ENCODE data around the gene KCNMB1.

KCNMB1 gene

DNA sequence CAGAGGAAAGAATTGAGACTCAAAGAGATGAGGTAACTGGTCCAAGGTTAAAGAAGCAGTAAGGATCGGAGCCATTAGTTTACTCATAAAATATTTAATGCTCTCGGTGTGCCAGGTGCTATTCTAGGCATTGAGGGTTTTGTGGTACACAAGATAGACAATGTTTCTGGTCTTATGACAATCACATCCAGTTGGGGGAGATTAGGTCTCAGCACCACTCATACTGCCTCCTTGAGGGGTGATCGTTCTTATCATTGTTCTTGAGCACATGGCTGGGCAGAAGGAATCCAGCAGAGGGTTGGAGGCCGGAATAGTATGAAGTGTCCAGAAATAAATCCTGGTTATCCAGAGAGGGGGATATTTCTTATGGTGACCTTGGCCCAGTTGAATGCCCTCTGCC, 50.9 kb downstream of the KCNMB1 start:
- Histone ChIP-seq H3K36me3 (replicated peaks) (no peaks in the 10 kb centered on the region), H3K27me3 (ENCODE audit: low read depth) (peaks cover 3% of the 10 kb centered on the region; the same call in 1 of the 2 replicates), H3K4me3 (no peak overlapping the region), H3K9me3 (no peaks in the 10 kb centered on the region), H3K4me1 (no peaks in the 10 kb centered on the region)
- in situ Hi-C loops (cut with MboI; ENCODE audit: low sequenced_read_pairs) = no loop called here
- no peak for DNase-seq (ENCODE audit: low spot score in 2 of 2)

DNA sequence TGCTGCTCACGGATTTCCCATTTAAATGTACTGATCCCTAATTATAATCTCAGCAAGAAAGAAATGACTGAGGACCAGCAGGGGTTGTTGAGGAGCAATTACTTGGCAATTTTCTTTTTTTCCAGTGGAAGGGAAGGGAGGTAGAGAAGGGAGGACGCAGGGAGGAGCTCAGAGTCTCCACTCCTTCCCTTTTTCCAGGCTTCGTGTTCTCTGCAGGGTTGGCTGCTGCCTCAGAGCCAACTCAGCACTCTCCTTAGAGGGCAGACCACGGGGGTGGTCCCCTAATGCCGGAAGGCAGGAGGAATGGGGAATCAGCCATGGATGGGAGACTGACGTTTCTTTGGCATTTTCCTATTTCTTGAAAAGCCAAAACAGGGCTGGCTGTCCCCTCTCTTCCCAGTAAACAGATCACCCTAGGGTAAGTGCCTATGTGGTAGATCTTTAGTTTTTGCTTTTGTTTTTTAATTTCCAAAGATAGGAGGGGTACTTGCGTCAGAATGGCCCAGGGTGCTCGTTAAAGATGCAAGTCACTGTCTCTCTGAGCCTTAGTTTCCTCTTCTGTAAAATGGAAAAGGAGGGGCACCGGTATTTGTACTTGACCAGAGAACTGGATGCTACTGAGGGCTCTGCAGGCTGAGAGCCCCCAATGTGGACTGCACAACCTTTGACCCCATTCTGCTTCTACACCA, 52.0 kb downstream of the KCNMB1 start:
- no peaks in the 10 kb centered on the region for H3K36me3 ChIP-seq (replicated peaks)
- no peaks in the 10 kb centered on the region for H3K9me3 ChIP-seq
- no peak for DNase-seq (ENCODE audit: low spot score in 2 of 2)
- no peak overlapping the region for H3K4me3 ChIP-seq
- peaks cover 3% of the 10 kb centered on the region; the same call in 1 of the 2 replicates for H3K27me3 ChIP-seq (ENCODE audit: low read depth)
- H3K4me1 ChIP-seq = no peaks in the 10 kb centered on the region
- in situ Hi-C loops (cut with MboI; ENCODE audit: low sequenced_read_pairs) = no loop called here

DNA sequence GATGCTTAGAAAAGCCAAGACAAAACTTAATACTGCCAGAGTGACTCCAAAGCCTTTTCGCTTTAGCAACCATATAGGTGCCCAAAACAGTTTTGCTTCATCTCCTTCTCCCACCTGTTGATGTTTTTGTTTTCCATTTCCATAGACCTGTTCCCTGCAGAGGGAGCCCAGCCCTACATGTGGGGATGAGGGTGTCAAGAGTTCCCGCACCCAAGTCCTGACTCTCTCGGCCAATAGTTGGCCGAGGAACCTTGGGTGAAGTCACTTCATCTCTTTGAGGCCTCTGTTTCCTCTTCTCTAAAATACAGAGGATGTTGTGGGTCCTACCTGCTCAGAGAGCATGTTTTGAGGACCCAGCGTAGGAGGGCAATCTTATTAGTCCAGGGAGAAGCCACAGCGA, 53.1 kb downstream of the KCNMB1 start:
- no peak for DNase-seq (ENCODE audit: low spot score in 2 of 2)
- Histone ChIP-seq H3K27me3 (ENCODE audit: low read depth) (peaks cover 3% of the 10 kb centered on the region; the same call in 1 of the 2 replicates), H3K9me3 (no peaks in the 10 kb centered on the region), H3K4me1 (no peaks in the 10 kb centered on the region), H3K36me3 (replicated peaks) (no peaks in the 10 kb centered on the region), H3K4me3 (no peak overlapping the region)
- in situ Hi-C loops (cut with MboI; ENCODE audit: low sequenced_read_pairs) = no loop called here

DNA sequence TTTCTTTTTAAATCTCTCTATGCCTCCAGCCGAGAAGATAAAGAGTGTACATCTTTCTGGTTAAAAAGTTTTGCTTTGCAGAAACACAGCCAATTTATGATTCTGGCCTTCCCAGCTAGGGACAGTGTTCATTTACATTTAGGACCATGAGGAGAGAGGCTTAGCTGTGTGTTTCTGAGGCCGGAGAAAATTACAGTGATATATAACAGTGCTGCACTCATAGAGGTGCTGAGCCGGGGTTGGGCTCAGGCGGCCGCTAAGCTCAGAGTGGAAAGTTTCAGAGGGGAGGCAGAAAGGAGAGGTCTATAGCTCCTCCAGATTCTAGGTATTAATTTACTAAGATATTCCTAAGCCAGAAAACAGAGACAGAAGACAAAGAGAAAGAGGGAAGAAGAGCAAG, 54.5 kb downstream of the KCNMB1 start:
- Histone ChIP-seq H3K27me3 (ENCODE audit: low read depth) (peaks cover 3% of the 10 kb centered on the region; the same call in 1 of the 2 replicates), H3K9me3 (no peaks in the 10 kb centered on the region), H3K36me3 (replicated peaks) (no peaks in the 10 kb centered on the region), H3K4me1 (no peaks in the 10 kb centered on the region), H3K4me3 (no peak overlapping the region)
- DNase-seq (ENCODE audit: low spot score in 2 of 2) = no peak
- in situ Hi-C loops (cut with MboI; ENCODE audit: low sequenced_read_pairs) = no loop called here

DNA sequence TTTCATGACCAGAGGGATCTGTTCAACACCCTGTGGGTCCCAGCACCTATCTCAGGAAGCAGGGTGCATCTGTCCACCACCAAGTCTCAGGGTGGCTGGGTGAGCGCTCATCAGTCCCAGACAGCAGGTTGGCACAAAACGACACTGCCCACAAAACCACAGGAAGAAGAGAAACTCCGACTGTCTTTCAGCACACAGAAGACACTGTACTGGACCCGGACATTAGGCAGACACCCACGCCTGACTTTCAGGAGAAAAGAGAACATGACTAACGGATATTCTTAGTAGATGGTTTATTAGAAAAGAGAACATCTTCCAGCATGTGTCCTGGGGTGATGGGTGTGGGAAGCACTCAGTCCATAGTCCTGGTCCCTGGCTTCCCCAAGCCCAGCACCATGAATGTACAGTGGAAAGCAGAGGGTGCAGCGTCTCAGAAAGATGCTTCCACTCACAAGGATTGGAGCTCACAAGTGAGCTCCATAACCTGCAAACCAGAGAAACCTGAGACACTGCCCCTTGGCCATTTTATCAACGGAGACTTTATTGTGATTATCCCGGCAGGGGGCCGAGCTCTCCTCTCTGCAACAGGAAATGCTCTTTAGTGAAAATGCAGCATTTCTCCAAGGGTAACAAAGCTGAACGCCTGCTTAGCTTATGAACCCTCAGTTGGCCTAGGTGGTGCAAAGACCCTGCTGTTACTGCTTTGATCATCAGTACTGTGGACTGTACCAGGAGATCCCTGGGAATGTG, 55.8 kb downstream of the KCNMB1 start:
- no peaks in the 10 kb centered on the region for H3K36me3 ChIP-seq (replicated peaks)
- H3K4me3 ChIP-seq = no peak overlapping the region
- in situ Hi-C loops (cut with MboI; ENCODE audit: low sequenced_read_pairs) = no loop called here
- no peaks in the 10 kb centered on the region for H3K9me3 ChIP-seq
- H3K27me3 ChIP-seq (ENCODE audit: low read depth) = peaks cover 3% of the 10 kb centered on the region; the same call in 1 of the 2 replicates
- no peaks in the 10 kb centered on the region for H3K4me1 ChIP-seq
- peak in 1 of 2 experiments; percentile 11 for DNase-seq (ENCODE audit: low spot score in 2 of 2)

DNA sequence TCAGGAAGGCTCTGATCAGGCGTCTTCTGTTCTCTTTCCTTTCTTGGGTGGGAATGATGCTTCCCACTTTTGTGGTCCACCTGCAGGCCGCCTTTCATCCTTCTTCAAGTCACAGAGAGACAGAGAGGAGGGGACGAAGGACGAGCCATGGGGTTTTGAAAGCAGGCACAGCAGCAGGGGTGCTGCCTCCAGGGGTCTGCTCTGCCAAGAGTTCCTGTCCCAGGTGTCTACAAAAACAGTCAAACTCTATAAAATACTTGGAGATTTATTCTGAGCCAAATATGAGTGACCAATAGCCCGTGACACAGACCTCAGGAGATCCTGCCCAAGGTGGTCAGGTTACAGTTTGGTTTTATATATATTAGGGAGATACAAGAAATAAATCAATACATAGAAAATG, 57.1 kb downstream of the KCNMB1 start:
- H3K4me1 ChIP-seq = no peaks in the 10 kb centered on the region
- no peak overlapping the region for H3K4me3 ChIP-seq
- in situ Hi-C loops (cut with MboI; ENCODE audit: low sequenced_read_pairs) = no loop called here
- DNase-seq (ENCODE audit: low spot score in 2 of 2) = no peak
- H3K9me3 ChIP-seq = no peaks in the 10 kb centered on the region
- H3K36me3 ChIP-seq (replicated peaks) = no peaks in the 10 kb centered on the region
- peaks cover 6% of the 10 kb centered on the region for H3K27me3 ChIP-seq (ENCODE audit: low read depth)

DNA sequence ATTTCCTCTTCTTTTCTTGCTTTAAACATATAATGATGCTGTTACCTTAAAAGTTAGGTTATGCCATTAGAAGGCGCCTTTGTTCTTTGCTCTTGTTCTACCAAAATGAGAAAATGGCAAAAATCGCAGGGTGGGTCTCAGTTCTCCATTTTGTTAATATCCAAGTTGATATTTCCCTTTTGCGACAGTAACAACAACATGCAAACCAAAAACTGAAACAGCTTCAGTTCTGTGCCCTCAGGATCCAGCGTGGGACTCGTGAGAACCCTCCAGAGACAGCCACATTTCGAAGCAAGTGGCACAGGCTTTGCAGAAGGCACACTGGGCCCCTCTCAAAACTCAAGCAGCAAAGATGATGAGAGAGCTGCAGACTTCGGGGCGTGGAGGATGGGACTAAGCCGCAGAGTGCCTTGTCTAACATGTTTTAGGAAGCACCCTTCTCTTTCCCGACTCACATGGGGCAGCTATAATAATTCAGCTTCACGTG, 58.6 kb downstream of the KCNMB1 start:
- peaks cover 8% of the 10 kb centered on the region for H3K27me3 ChIP-seq (ENCODE audit: low read depth)
- H3K36me3 ChIP-seq (replicated peaks) = no peaks in the 10 kb centered on the region
- no peaks in the 10 kb centered on the region for H3K4me1 ChIP-seq
- no peaks in the 10 kb centered on the region for H3K9me3 ChIP-seq
- no peak overlapping the region for H3K4me3 ChIP-seq
- in situ Hi-C loops (cut with MboI; ENCODE audit: low sequenced_read_pairs) = no loop called here
- no peak for DNase-seq (ENCODE audit: low spot score in 2 of 2)

DNA sequence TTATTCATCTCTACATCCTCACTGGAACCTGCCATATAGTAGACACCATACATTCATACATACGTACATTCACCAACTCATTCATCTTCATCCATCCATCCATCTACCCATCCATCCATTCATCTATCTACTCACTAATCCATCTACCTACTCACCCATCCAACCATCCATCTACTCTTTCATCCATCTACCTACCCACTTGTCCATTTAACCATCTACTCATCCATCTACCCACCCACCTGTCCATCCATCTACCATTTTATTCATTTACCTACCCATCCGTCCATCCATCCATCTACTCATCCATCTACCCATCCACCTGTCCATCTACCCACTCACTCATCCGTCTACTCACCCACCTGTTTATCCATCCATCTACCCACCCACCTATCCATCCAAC, 59.6 kb downstream of the KCNMB1 start:
- in situ Hi-C loops (cut with MboI; ENCODE audit: low sequenced_read_pairs) = no loop called here
- no peaks in the 10 kb centered on the region for H3K9me3 ChIP-seq
- no peaks in the 10 kb centered on the region for H3K4me1 ChIP-seq
- no peaks in the 10 kb centered on the region for H3K36me3 ChIP-seq (replicated peaks)
- DNase-seq (ENCODE audit: low spot score in 2 of 2) = no peak
- peaks cover 8% of the 10 kb centered on the region for H3K27me3 ChIP-seq (ENCODE audit: low read depth)
- H3K4me3 ChIP-seq = no peak overlapping the region

DNA sequence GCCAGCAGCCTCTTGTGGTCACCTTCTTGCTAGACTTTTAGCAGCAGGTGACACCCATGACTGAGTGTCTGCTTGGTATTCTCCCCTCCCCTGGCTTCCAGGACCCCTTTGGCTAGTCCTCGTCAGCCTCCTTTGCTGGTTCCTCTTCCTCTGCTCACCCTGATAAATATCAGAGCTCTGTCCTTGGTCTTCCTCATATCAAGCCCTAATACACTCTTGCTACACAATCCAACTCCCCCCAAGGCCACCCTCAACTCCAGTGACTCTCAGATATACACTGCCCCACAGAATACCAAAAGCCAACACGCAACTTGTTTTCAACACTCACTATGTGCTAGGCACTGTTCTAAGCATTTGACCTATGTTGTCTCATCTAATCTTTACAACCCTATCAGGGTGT, 61.3 kb downstream of the KCNMB1 start:
- Histone ChIP-seq H3K36me3 (replicated peaks) (no peaks in the 10 kb centered on the region), H3K4me1 (no peaks in the 10 kb centered on the region)

DNA sequence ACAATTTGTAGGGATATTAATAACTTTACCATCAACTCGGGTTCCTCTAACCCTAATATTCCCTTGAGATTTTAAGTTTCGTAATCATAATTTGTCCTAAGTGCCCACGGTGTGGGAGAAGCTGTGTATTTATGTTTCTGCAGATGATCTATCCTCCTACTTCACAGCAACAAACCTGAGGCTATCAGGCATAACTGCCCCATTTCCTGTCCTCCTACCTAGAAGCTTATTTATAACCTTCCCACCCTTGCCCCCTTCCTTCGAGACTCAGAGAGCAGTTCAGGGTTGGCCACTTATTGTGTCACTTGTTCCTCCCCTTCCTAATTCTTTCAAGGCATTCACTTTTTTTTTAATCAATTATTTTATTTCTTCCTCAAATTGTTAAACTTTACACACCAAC, 62.0 kb downstream of the KCNMB1 start:
- no peak overlapping the region for H3K4me3 ChIP-seq
- H3K9me3 ChIP-seq = no peaks in the 10 kb centered on the region
- H3K27me3 ChIP-seq (ENCODE audit: low read depth) = peaks cover 6% of the 10 kb centered on the region; the same call in 1 of the 2 replicates
- H3K36me3 ChIP-seq (replicated peaks) = no peaks in the 10 kb centered on the region
- H3K4me1 ChIP-seq = no peaks in the 10 kb centered on the region
- in situ Hi-C loops (cut with MboI; ENCODE audit: low sequenced_read_pairs) = no loop called here
- DNase-seq (ENCODE audit: low spot score in 2 of 2) = no peak

More for the DNA sequence above, 61.3 kb downstream of the KCNMB1 start:
- Histone ChIP-seq H3K9me3 (no peaks in the 10 kb centered on the region), H3K4me3 (no peak overlapping the region), H3K27me3 (ENCODE audit: low read depth) (peaks cover 6% of the 10 kb centered on the region; the same call in 1 of the 2 replicates)
- no peak for DNase-seq (ENCODE audit: low spot score in 2 of 2)
- in situ Hi-C loops (cut with MboI; ENCODE audit: low sequenced_read_pairs) = no loop called here
